DMS 273 (cell line): ENCODE measurements around the gene SRPK3.
"Not testable (repeated sequence)": the region's sequence is repeated elsewhere in the genome, so short reads cannot be mapped to it uniquely, and the experiment has no call there.

Source experiments
- DNase-seq: peaks from one replicate; lab custom pipeline; 2025; ENCODE audit not compliant: unreplicated experiment; lab: John Stamatoyannopoulos, UW

Gene SRPK3, protein sequence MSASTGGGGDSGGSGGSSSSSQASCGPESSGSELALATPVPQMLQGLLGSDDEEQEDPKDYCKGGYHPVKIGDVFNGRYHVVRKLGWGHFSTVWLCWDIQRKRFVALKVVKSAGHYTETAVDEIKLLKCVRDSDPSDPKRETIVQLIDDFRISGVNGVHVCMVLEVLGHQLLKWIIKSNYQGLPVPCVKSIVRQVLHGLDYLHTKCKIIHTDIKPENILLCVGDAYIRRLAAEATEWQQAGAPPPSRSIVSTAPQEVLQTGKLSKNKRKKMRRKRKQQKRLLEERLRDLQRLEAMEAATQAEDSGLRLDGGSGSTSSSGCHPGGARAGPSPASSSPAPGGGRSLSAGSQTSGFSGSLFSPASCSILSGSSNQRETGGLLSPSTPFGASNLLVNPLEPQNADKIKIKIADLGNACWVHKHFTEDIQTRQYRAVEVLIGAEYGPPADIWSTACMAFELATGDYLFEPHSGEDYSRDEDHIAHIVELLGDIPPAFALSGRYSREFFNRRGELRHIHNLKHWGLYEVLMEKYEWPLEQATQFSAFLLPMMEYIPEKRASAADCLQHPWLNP

DNA sequence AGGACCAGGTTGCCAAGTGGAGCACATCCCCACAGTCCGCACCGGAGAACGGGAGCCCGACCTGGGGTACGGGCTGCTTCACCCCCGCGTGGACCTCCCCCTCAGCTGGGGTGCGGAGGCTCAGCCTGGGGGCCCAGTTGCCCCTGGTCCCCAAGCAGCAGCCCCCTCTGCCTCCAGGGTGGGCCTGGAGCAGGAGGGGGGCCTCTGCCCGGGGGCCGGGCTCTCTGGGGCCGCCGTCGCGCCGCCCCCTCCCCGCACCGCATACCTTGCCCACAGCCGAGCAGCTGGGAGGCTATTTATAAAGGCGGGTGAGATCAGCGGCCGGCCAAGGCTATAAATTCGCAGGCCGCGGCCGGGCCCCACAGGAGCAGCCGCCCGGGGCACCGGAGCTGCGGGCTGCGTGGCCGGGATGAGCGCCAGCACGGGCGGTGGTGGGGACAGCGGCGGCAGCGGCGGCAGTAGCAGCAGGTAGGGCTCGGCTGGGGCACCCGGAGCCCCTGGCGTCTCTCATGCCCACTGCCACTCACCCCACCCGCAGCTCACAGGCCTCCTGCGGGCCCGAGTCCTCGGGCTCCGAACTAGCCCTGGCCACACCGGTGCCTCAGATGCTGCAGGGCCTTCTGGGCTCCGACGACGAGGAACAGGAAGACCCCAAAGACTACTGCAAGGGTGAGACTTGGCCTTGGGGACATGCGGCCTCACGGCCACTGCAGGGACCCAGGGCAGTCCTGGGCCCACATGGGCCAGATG lies at the start of gene SRPK3:
Gene SRPK3 (plus strand): TSS at position 364 of the 750 bp plus-strand sequence. CDS start 46 bp downstream, at position 410.
- peak; percentile 74 for DNase-seq

DNA sequence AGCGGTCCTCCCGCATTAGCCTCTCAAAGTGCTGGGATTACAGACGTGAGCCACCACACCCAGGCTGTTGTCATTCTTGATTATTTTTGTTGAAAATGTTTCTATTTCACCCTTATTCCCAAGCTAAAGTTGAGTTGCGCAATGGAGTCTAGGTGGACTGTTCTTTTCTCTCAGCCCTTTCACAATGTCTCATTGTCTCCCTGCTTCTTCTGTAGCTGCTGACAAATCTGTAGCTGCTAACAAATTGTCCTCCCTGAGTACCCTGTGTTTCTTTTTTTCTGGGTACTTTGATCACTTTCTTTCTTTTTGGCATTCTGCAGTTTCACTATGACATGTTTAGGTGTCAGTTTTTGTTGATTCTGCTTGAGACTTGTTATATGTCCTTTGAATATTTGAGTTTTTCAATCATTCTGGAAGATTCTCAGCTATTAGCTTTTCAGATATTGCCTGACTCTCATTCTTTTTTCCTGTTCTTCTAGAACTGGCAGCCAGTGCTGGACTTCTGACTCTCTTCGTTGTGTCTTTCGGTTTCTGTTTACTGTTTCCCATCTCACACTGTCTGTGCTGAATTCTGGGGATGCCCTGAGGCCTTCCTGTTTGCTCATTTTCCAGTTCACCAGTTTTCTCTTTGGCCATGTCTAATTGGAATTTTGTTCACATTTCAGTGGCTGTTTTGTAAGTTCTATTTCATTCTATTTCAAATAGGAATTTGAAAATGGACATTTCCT lies 49.6 kb upstream of the SRPK3 start:
- no peak for DNase-seq

DNA sequence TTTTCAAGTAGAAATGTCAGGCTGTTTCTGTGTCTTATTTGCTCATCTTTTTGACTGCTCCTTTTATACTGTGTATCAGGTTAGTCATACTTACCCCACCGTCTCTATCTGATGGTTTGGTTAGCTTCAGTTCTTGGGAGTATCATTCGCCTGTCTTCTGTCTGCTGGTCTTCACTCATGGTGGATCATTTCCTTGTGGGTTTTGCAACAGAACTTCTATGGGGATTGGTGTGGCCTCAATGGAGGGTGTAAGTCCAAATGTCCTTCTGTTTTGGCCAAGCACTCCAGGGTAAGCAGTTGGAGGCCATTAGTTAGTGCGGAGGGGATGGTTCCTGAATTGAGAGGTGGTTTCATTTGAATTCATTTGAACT lies 49.0 kb upstream of the SRPK3 start:
- no peak for DNase-seq

DNA sequence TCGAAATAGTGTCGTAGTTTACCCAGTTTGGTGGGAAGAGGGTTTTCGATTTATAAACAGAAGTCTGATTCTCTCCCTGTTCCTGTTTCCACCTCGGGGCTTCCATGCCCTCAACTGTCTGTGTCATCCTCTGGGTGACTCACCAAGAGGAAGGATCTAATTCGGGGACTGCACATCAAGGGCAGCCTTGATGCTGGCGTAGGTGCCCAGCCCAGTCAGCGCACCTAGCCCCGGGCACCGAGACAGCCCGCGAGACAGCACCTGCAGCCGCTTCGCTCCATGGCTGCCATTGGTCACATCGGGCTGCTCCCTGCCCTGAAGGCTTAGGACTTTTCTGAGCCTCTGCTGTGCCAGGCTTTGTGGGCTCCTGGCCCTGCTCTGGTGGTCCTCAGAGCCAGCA lies 48.4 kb upstream of the SRPK3 start:
- DNase-seq = no peak

DNA sequence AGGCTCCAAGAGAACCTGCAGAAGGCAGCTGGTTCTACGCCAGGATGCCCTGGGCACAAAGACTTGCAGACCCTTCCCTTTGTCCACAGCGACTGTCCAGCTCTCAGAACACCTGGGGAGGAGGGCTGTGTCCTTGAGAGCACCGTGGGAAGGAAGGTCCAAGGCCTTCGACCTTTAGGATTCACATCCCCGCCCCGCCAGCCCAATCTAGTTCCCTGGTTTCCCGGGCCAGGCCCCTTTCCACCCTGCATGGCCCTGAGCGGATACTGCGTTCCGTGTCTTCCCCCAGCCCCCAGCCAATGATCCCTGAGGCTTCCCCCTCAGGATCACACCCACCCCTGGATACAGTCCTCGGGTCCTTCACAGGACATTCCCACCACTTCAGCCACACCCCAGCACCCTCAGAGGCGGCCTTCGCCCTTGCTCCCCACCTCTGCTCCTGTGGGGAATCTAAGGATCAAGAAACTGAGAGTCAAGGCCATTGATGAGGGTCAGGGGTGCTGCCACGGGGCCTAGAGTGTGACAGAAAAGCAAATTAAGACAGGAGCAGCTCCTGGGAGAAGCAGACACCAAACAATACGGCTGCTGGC lies 47.1 kb upstream of the SRPK3 start:
- DNase-seq = no peak

DNA sequence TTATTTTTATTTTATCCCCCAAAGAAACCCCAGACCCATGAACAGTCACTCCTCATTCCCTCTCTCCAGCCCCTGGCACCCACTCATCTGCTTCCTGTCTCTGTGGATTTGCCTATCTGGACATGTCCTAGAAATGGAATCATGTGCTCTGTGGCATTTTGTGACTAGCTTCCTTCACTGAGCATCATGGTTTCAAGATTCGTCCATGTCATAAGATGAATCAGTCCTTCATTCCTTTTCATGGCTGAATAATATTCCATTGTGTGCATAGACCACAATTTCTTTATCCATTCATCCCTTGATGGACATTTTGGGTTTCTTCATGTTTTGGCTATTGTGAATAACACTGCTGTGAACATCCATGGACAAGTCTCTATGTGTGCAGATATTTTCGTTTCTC lies 46.0 kb upstream of the SRPK3 start:
- DNase-seq = no peak

DNA sequence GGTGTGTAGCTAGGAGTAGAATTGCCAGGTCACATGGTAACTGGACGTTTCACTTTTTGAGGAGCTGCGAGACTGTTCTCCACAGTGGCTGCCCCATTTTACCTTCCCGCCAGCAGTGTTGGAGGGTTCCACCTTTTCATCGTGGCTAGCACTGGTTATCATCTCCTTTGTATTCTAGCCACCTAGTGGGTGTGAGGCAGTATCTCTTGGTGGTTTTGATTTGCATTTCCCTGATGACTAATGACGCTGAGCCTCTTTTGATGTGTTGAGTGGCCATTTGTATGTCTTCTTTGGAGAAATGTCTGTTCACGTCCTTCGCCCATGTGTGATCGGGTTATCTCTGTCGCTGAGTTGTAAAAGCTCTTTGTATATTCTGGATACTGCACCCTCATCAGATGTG lies 45.6 kb upstream of the SRPK3 start:
- no peak for DNase-seq

DNA sequence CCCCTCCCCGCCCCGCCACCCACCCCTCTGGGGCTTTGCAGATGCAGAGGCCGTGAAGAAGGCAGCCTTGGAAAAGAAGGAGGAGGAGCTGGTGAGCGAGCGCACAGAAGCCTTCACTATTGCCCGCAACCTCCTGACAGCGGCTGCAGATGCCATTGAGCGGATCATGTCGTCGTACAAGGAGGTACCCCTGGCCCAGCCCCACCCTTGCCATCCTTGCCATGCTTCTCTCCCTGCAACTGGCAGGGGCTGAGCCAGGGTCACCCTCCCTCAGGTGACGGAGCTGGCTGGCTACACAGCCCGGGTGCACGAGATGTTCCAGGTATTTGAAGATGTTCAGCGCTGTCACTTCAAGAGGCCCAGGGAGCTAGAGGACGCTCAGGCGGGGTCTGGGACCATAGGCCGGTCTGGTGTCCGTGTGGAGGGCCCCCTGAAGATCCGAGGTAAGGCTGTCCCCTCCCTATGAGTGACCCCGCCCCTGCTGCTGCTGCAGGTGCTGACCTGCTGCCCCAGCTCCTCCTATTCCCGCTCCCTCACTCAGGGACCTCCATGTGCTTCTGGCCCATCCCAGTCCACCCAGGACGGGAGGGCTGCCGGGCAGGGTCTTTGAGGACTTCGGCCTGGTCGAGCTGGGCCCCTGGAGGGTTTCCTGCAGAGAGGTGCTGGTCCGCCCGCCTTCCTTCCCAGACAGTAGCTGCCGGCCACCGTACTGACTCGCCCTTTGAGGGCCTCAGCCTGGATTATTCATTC lies 44.6 kb upstream of the SRPK3 start:
- no peak for DNase-seq

DNA sequence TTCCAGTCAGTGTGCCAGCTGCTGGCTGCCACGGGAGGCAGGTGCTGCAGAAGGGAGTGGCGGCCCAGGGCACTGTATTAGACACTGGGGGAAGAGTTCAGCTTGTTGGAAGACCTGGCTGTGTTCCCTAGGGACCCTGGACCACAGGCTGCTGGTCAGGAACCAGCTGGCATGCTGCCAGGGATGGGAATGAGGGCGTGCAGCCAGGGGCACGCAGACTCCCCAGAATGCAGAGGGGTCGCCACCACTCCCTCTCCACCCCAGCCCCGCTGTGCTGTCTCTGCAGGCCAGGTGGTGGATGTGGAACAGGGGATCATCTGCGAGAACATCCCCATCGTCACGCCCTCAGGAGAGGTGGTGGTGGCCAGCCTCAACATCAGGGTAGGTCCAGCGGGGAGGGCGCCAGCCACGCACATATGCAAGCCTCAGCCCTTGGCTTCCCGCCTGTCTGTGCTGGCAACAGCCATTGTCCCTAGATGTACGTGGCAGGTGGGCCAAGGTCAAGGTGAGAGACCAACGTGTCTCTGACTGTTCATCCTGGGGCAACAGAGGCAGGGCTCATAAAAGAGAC lies 43.9 kb upstream of the SRPK3 start:
- no peak for DNase-seq

DNA sequence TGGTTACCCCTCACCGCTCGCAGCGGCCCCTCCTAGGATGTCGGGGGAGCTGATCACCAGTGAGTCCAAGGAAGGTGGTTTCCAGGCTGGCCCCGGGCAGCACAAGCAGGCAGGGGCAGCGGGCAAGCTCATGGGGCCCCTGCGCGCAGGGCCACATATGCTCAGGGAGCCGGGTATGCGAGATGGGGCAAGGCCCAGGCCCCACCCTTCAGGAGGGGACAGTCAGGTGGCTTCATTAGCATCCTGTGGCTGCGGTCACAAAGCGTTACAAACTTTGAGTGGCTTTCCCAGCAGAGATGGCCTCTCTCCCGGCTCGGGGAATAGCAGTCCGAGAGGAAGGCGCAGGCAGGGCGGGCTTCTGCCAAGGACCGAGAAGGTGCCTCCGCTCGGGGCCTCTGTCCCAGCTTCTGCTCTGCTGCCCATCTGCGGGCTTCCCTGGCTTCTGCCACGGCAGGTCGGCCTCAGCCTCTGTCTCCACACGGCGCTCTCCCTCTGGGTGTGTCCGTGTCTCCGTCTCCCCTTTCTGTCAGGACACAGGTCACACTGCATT lies 42.7 kb upstream of the SRPK3 start:
- DNase-seq = no peak

DNA sequence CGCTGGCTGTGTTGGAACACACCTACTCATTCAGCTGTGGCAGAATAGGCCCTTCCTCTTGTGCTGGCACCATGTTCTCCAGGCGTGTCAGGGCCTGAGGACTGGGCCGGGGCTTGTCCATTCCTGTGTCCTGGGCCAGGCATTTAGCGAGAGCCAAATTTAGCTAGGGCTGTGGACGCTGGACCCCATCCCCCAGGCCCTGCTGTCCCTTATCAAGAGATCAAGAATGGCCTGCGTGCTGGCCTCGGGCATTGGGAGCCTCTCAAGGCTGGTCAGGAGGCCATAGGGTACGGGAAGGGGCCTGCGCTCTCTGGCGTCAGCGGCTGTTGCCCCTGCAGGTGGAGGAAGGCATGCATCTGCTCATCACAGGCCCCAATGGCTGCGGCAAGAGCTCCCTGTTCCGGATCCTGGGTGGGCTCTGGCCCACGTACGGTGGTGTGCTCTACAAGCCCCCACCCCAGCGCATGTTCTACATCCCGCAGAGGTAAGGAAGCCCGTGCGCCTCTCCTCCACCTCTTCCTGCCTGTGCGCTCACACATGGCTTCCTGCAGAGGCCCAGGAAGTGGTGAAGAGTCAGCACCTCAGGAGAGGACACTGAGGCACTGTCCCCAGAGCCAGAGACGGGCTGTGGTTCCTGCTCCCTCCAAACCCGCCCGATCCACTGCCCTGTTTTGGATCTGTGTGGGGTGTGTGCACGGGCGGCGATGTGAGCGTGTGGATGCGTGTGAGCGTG lies 40.9 kb upstream of the SRPK3 start:
- no peak for DNase-seq

DNA sequence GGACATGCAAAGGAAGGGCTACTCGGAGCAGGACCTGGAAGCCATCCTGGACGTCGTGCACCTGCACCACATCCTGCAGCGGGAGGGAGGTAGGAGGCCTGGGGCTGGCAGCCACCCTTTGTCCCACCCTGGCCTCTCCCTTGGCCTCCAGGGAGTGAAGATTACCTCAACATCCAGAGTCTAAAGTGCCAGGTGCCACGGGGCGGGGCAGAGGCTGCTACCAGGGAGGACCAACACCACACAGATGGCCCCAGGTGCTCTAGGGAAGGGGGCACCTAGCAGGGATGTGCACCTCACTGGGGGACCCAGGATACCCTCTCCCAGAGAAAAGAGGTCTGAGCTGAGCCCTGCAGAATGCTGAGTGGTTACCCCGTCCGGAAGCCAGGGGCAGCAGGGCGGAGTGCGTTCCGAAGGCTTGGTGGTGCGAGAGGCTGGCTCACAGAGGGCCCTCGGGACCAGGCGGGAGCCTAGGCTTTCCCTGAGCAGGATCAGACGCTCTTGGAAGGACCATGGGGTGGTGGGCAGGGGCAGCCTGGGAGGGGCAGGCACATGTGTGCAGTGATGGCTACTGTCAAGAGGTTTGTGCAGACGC lies 40.1 kb upstream of the SRPK3 start:
- DNase-seq = no peak

DNA sequence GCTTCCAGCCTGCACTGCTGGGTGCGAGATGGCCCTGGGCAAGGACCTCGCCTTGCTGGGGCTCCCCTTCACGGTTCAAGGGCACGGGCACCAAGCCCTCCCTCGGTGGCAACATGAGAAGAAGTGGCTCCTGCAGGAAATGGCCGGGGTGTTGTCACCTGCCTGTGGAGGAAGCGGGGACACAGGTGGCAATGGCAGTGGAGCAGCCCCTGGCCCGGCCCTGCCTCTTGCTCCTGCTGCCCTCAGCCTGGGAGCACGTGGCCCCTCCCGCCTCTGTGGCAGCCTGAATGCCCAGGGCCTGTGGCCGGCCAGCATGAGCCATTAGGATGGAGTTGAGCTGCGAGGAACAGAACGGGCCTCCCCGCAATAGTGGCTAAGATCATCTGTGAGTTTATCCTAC lies 39.4 kb upstream of the SRPK3 start:
- no peak for DNase-seq

DNA sequence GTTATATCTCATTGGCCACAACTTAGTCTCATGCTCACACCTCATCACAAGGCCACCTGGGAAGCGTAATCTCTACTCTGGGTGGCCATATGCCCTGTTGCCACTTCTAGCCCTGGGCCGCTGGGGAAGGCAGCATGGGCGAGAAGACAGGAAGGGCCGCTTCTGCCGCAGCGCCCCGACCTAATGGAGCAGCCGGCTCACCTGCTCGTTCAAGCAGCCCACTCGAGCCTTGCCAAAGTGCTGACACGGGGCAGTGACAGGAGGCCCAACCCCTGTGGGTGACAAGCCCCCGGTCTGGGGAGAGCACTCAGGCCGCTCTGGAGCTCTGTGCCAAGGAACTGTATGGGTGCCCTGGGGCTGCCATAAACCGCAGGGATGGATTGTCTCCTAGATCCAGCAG lies 38.7 kb upstream of the SRPK3 start:
- DNase-seq = not testable (repeated sequence)

DNA sequence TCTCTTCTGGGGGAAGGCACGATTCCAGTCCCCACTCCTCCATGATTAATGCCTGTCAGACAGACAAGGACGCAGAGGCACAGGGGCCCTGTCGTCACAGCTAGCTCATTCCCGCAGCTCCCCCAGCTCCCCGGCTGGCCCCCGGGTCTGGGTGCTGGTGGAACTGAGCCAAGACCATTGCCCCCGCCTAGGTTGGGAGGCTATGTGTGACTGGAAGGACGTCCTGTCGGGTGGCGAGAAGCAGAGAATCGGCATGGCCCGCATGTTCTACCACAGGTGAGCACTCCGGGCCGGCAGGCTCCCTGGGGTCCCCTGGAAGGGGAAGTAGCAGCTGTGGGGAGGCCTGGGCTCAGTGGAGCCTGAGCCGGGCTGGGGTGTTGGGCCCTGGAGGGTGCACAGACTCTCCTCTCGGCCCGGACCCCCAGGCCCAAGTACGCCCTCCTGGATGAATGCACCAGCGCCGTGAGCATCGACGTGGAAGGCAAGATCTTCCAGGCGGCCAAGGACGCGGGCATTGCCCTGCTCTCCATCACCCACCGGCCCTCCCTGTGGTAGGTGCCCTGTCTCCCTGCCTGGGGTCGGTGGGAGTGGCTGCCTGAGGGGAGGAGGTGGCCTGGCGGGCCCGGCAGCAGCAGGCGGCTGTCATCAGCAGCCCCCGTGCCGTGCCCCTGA lies 37.9 kb upstream of the SRPK3 start:
- DNase-seq = not testable (repeated sequence)

DNA sequence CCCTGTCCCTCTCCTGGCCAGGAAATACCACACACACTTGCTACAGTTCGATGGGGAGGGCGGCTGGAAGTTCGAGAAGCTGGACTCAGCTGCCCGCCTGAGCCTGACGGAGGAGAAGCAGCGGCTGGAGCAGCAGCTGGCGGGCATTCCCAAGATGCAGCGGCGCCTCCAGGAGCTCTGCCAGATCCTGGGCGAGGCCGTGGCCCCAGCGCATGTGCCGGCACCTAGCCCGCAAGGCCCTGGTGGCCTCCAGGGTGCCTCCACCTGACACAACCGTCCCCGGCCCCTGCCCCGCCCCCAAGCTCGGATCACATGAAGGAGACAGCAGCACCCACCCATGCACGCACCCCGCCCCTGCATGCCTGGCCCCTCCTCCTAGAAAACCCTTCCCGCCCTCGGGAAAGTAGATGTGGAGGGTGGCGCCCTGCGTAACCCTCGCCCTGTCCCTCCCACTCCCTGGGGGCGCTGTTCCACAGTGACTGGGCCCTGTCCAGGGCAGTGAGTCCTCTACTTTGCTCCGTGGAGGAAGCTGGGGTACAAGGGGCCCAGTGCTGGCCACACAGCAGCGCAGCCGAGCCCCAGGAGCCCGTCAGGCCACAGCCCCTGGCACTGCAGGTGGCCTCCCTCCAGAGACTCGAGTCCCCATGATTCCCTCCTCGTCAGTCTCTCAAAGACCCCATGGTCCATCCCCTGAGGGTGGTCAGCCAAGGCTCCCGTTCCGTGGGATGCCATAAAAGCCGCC lies 37.2 kb upstream of the SRPK3 start:
- peak; percentile 78 for DNase-seq
